ENCODE results near the gene DNAJA1.
"Not testable (repeated sequence)": the region's sequence is repeated elsewhere in the genome, so short reads cannot be mapped to it uniquely, and the experiment has no call there.

Gene DNAJA1

DNA sequence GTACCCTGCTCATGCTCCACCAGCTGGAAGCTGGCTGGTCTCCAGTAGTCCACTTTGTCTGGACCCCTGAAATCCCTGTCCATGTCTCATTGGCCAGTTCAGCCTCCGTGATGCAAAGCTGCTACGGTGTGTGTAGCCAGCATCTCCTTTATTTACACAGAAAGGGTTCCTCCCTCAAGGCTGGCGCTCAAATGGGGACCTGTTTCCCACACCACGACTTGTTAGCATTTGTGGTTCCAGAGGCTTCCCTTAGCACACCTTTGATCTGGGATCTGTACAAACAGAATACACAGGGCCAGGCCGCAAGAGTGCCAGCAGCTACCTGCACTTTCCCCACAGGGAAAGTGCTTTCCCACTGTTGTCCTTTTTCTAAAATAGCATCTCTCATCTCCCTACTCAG, 57.1 kb downstream of the DNAJA1 start:
- no peak overlapping the region for H3K9ac ChIP-seq (ENCODE audit: low read length)

DNA sequence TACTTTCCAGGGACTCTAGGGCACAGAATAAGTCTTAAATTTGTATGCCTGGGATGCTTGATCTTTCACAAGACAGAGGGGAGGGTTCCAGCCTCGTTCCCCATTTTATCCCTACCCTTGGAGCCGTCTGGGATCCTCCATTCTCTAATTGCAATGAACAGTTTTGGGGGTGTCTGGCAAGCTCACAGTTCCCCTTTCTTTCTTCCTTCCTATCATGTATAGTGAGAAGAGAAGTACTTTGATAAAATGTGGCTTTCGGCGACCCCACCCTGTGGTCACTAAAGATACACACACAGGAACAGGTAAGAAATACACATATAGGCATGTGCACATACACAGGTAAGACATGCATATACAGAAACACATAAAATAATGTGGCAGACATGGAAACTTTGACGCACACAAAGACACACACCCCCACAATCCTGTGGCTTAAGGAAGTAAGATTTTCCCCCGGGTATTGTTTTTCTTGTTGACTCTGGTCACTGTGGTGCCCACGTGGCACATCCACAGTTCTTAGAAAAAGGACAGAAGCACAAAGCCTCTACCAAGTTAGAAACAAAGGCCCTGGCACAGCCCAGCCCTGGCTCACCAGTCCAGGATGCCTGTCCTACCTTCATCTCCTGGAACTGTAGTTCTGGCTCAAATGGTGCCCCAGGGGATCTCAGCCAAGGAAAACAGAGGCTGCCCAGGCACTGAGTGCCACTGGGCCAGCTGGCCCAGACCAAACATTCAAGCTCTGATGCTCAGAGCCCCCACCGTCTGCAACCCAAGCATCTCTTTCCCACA, 57.7 kb downstream of the DNAJA1 start:
- no peak overlapping the region for H3K27ac ChIP-seq (ENCODE audit: low read depth, low read length)
- H4K20me1 ChIP-seq (ENCODE audit: low read depth, low read length), result no peaks in the 10 kb centered on the region
- no peak overlapping the region for H3K9ac ChIP-seq (ENCODE audit: low read length)
- H3K9me2 ChIP-seq (replicated peaks; ENCODE audit: insufficient read depth, low read length), result no peaks in the 10 kb centered on the region
- no peak overlapping the region for H3K4me2 ChIP-seq (ENCODE audit: low read depth, low read length, poor library complexity, severe bottlenecking)
- no peaks in the 10 kb centered on the region for H3K27me3 ChIP-seq (ENCODE audit: low read length)
- no peaks in the 10 kb centered on the region for H3K9me3 ChIP-seq (ENCODE audit: insufficient read depth, low read length)
- TF ChIP-seq EZH2phosphoT487 (conservative IDR thresholded peaks at IDR 0.05; ENCODE audit: low read length), result no peak
- TF ChIP-seq, protein P1, sequence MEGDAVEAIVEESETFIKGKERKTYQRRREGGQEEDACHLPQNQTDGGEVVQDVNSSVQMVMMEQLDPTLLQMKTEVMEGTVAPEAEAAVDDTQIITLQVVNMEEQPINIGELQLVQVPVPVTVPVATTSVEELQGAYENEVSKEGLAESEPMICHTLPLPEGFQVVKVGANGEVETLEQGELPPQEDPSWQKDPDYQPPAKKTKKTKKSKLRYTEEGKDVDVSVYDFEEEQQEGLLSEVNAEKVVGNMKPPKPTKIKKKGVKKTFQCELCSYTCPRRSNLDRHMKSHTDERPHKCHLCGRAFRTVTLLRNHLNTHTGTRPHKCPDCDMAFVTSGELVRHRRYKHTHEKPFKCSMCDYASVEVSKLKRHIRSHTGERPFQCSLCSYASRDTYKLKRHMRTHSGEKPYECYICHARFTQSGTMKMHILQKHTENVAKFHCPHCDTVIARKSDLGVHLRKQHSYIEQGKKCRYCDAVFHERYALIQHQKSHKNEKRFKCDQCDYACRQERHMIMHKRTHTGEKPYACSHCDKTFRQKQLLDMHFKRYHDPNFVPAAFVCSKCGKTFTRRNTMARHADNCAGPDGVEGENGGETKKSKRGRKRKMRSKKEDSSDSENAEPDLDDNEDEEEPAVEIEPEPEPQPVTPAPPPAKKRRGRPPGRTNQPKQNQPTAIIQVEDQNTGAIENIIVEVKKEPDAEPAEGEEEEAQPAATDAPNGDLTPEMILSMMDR (IDR thresholded peaks at IDR 0.05; ENCODE audit: insufficient read depth, low read length, poor library complexity, severe bottlenecking), result no peak
- peaks cover 6% of the 10 kb centered on the region; the same call in 1 of the 2 replicates for H3F3A ChIP-seq (ENCODE audit: insufficient read depth)
- H3K79me2 ChIP-seq (ENCODE audit: insufficient read depth, low read length), result no peaks in the 10 kb centered on the region
- H2AFZ ChIP-seq (ENCODE audit: low read depth, low read length, severe bottlenecking), result no peak overlapping the region
- no peak overlapping the region for H3K4me3 ChIP-seq (ENCODE audit: insufficient read depth, low read length, poor library complexity, severe bottlenecking)
- H3K36me3 ChIP-seq (ENCODE audit: low read length), result no peaks in the 10 kb centered on the region

More for the DNA sequence above, 57.1 kb downstream of the DNAJA1 start:
- H3K9me2 ChIP-seq (replicated peaks; ENCODE audit: insufficient read depth, low read length), result no peaks in the 10 kb centered on the region
- H4K20me1 ChIP-seq (ENCODE audit: low read depth, low read length), result no peaks in the 10 kb centered on the region
- TF ChIP-seq, protein P1 (IDR thresholded peaks at IDR 0.05; ENCODE audit: insufficient read depth, low read length, poor library complexity, severe bottlenecking), result no peak
- no peak for TF ChIP-seq EZH2phosphoT487 (conservative IDR thresholded peaks at IDR 0.05; ENCODE audit: low read length)
- H3K9me3 ChIP-seq (ENCODE audit: insufficient read depth, low read length), result no peaks in the 10 kb centered on the region
- no peak overlapping the region for H3K4me3 ChIP-seq (ENCODE audit: insufficient read depth, low read length, poor library complexity, severe bottlenecking)
- H3K27ac ChIP-seq (ENCODE audit: low read depth, low read length), result no peak overlapping the region
- peaks cover 10% of the 10 kb centered on the region; the same call in 1 of the 2 replicates for H3F3A ChIP-seq (ENCODE audit: insufficient read depth)
- no peak overlapping the region for H2AFZ ChIP-seq (ENCODE audit: low read depth, low read length, severe bottlenecking)
- H3K27me3 ChIP-seq (ENCODE audit: low read length), result no peaks in the 10 kb centered on the region
- no peak overlapping the region for H3K4me2 ChIP-seq (ENCODE audit: low read depth, low read length, poor library complexity, severe bottlenecking)
- H3K79me2 ChIP-seq (ENCODE audit: insufficient read depth, low read length), result no peaks in the 10 kb centered on the region
- no peaks in the 10 kb centered on the region for H3K36me3 ChIP-seq (ENCODE audit: low read length)

DNA sequence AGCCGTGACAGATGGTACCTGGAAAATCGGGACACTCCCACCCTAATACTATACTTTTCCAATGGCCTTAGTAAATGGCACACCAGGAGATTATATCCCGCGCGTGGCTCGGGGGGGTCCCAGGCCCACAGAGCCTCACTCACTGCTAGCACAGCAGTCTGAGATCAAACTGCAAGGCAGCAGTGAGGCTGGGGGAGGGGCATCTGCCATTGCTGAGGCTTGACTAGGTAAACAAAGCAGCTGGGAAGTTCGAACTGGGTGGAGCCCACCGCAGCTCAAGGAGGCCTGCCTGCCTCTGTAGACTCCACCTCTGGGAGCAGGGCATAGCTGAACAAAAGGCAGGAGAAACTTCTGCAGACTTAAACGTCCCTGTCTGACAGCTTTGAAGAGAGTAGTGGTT, 60.6 kb downstream of the DNAJA1 start:
- H3K4me2 ChIP-seq (ENCODE audit: low read depth, low read length, poor library complexity, severe bottlenecking); H3K27me3 ChIP-seq (ENCODE audit: low read length); H4K20me1 ChIP-seq (ENCODE audit: low read depth, low read length); H3K9me2 ChIP-seq (replicated peaks; ENCODE audit: insufficient read depth, low read length); H3K4me3 ChIP-seq (ENCODE audit: insufficient read depth, low read length, poor library complexity, severe bottlenecking); H2AFZ ChIP-seq (ENCODE audit: low read depth, low read length, severe bottlenecking); H3K9me3 ChIP-seq (ENCODE audit: insufficient read depth, low read length); H3K79me2 ChIP-seq (ENCODE audit: insufficient read depth, low read length); H3K36me3 ChIP-seq (ENCODE audit: low read length); H3F3A ChIP-seq (ENCODE audit: insufficient read depth); H3K27ac ChIP-seq (ENCODE audit: low read depth, low read length); H3K9ac ChIP-seq (ENCODE audit: low read length): not testable (repeated sequence)

All from SU-DHL-6 (cell line).